ENCODE results near the gene ABCC1. TPM values are rescaled to one million over a fixed set of nuclear protein-coding genes. Genes with fewer than 3 reads are reported as not detected.
A peak's percentile ranks its signal among the peaks of the same experiment; 100 is the strongest.

The ABCC1 gene
- total RNA-seq, 6 experiments from 2014 or later, result 49.3 to 63.6 (median 57.1) TPM

GRCh38 chr16:16081141-16081540 is 131.7 kb downstream of the ABCC1 start:
- TF ChIP-seq CTCF (IDR thresholded peaks at IDR 0.05), result no peak
- H3K9me3 Mint-ChIP-seq, result peaks cover 13% of the 10 kb centered on the region
- H3K27me3 Mint-ChIP-seq (ENCODE audit: insufficient read depth), result no peaks in the 10 kb centered on the region; the same call in 1 of the 2 replicates
- no peak overlapping the region for H3K27ac Mint-ChIP-seq
- DNase-seq, result no peak
- peaks cover 61% of the 10 kb centered on the region for H3K36me3 Mint-ChIP-seq (ENCODE audit: low read depth)
- H3K4me1 Mint-ChIP-seq (ENCODE audit: low read depth), result peaks cover 6% of the 10 kb centered on the region; the same call in 1 of the 2 replicates
- no peak overlapping the region for H3K4me3 Mint-ChIP-seq

- Mint-ChIP-seq H3K4me3 (no peak overlapping the region), H3K27ac (no peak overlapping the region), H3K36me3 (ENCODE audit: low read depth) (peaks cover 61% of the 10 kb centered on the region), H3K9me3 (peaks cover 13% of the 10 kb centered on the region), H3K4me1 (ENCODE audit: low read depth) (peaks cover 6% of the 10 kb centered on the region; the same call in 1 of the 2 replicates), H3K27me3 (ENCODE audit: insufficient read depth) (no peaks in the 10 kb centered on the region; the same call in 1 of the 2 replicates)
- TF ChIP-seq CTCF (IDR thresholded peaks at IDR 0.05), result no peak
- no peak for DNase-seq
These were observed 132.8 kb downstream of the ABCC1 start for GRCh38 chr16:16082255-16082654.

GRCh38 chr16:16083421-16084156 is 134.2 kb downstream of the ABCC1 start:
- Mint-ChIP-seq H3K27me3 (ENCODE audit: insufficient read depth) (no peaks in the 10 kb centered on the region; the same call in 1 of the 2 replicates), H3K27ac (no peak overlapping the region), H3K36me3 (ENCODE audit: low read depth) (peaks cover 55% of the 10 kb centered on the region), H3K4me3 (no peak overlapping the region), H3K4me1 (ENCODE audit: low read depth) (peaks cover 6% of the 10 kb centered on the region; the same call in 1 of the 2 replicates), H3K9me3 (peaks cover 13% of the 10 kb centered on the region)
- DNase-seq, result peak; percentile 12
- TF ChIP-seq CTCF (IDR thresholded peaks at IDR 0.05), result no peak

GRCh38 chr16:16084874-16085273 is 135.5 kb downstream of the ABCC1 start:
- DNase-seq, result no peak
- Mint-ChIP-seq H3K4me3 (no peak overlapping the region), H3K27ac (no peak overlapping the region), H3K9me3 (peaks cover 13% of the 10 kb centered on the region), H3K27me3 (ENCODE audit: insufficient read depth) (no peaks in the 10 kb centered on the region; the same call in 1 of the 2 replicates), H3K4me1 (ENCODE audit: low read depth) (peaks cover 6% of the 10 kb centered on the region; the same call in 1 of the 2 replicates), H3K36me3 (ENCODE audit: low read depth) (peaks cover 45% of the 10 kb centered on the region)
- TF ChIP-seq CTCF (IDR thresholded peaks at IDR 0.05), result no peak

- no peak for DNase-seq
- H3K4me3 Mint-ChIP-seq, result no peak overlapping the region
- H3K36me3 Mint-ChIP-seq (ENCODE audit: low read depth), result peaks cover 40% of the 10 kb centered on the region
- TF ChIP-seq CTCF (IDR thresholded peaks at IDR 0.05), result no peak
- peaks cover 13% of the 10 kb centered on the region for H3K9me3 Mint-ChIP-seq
- no peak overlapping the region for H3K27ac Mint-ChIP-seq
- no peaks in the 10 kb centered on the region for H3K4me1 Mint-ChIP-seq (ENCODE audit: low read depth)
- H3K27me3 Mint-ChIP-seq (ENCODE audit: insufficient read depth), result no peaks in the 10 kb centered on the region; the same call in 1 of the 2 replicates
These were observed 137.4 kb downstream of the ABCC1 start for GRCh38 chr16:16086653-16087446.
